HuH-7.5 (cell line): ENCODE data around the gene CCDC192.

Source experiments
- DNase-seq: peaks from one replicate; pipeline ENCODE4 v3.0.0; 2011; ENCODE audit warnings: low spot score

CCDC192 gene

DNA sequence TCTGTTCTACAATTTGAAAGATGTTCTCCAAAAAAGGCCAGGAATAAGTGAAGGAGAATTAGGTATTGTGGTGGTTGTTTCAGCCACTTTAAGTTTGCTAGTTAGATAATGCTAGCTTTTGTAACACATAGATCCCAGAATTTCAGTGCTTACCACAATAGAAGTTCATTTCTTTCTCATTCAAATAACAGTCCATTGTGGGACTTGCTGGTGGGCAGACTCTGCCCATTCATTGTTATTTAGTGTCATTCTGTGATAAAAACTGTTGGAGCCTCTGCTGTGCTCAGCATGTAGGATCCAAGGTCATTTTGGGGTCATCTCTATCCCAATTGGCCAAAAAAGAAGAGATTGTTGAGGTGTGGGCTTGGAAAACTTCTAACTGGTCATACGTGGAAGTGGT is 106.8 kb downstream of the CCDC192 start:
- DNase-seq = no peak

DNA sequence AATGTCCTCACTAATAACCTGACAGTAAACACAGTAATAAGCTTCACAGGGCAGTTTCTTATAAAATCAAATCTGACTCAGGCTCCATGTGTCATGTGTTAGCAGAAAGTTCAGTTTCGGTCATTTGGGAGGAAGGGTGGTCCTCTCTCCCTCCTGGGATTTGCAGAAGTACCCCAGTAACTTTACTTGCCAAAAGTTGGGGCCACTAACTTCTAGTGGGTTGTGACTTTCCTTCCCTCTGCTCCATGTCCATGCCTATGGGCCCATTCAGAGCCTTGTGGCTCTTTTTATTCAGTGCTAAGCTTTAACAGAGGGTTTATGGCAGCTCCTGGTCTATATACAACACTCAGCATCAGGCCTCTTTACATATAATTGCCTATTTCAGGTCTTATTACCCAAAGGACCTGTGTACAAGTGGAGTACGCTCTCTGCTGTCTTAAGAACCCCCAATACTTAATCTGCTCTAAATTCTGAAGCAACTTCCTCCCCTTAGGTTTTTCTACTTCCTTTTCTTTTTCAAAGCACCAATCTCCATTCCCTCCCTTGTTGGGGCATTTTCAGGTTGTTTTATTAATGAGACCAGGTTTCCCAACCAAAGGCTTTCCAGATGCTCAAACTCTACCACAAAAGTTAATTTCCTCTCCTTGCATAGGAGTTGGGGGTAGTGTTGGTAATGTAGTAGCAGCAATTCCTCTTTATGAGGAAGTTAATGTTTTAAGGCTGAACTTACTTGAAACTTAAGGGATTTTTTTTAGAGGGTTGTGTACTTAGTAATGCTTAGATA is 107.7 kb downstream of the CCDC192 start:
- no peak for DNase-seq

GRCh38 chr5:127812570-127812969 is 109.4 kb downstream of the CCDC192 start:
- no peak for DNase-seq

GRCh38 chr5:127813633-127814587 is 110.7 kb downstream of the CCDC192 start:
- no peak for DNase-seq

DNA sequence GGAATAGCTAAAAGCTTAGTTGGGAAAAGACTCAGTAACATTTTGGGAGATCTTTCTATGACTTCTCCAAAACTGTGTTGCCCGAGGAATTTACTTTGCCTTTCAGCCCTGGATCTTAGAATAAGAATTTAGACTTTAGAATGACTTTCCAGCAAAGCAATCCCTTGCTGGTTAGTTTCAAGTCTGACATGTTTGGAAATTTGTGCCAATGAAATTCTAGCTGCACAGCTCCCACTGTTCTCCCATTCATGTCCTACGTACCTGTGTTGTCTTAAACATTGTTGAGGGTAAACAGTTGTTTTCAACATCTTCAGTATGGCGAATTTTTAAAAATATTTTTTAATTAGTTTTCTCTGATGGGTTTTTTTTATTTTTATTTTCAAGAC is 111.4 kb downstream of the CCDC192 start:
- DNase-seq = no peak

- no peak for DNase-seq
These were observed 117.8 kb downstream of the CCDC192 start for GRCh38 chr5:127820910-127821553.

- DNase-seq = no peak
These were observed 118.7 kb downstream of the CCDC192 start for GRCh38 chr5:127821896-127822295.

DNA sequence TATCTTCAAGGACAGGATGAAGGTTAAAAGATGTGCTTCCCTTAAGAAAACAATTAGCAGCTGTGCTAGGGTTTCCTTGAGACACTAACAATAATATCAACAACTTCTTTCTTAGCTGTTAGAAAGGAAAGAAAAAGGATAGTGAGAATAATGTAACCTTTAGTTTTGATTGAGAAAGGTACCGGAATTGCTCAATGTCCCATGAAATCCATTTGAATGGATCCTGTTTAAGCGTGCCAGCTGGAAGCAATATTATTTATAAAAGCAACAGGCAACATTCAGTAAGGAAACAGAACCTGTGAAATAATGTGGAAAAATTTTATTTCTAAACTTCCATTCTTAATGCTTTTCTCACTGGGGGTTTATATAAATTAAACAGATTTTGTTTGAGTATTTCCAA is 120.9 kb downstream of the CCDC192 start:
- DNase-seq = no peak

DNA sequence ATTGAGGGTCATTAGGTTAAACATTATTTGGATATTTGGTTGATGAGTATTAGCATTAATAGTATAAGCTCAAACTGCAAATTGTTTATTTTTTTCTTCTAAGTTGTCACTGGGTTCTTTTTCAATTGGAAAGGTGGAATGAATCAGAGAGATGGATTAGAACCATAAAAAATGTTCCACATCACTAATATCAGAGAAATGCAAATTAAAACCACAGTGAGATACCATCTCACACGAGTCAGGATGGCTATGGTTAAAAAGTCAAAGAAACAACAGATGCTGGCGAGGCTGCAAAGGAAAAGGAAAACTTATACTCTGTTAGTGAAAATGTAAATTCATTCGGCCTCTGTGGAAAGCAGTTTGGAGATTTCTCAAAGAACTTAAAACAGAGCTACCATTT is 122.8 kb downstream of the CCDC192 start:
- no peak for DNase-seq

DNA sequence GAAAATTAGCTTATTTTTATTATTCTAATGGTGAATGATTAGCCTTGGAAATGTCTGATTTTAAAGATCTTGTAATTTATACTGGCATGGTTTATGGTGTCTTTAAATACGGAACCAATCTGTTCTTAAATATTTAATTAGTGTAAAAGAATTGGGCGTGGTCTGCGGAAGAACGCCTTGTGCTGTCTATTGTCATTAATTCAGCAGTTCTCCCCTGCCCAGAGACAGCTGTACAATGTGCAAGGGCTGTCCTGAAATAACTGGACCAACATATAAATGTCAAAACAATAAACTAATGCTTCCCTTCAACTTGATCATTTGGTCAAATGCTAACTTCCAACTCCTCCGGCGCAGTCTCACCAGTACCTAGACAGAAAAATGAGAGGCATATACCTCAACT is 124.3 kb downstream of the CCDC192 start:
- DNase-seq = no peak

- DNase-seq = no peak
These were observed 127.0 kb downstream of the CCDC192 start for GRCh38 chr5:127830157-127830556.

GRCh38 chr5:127830829-127831598 is 127.8 kb downstream of the CCDC192 start:
- no peak for DNase-seq

DNA sequence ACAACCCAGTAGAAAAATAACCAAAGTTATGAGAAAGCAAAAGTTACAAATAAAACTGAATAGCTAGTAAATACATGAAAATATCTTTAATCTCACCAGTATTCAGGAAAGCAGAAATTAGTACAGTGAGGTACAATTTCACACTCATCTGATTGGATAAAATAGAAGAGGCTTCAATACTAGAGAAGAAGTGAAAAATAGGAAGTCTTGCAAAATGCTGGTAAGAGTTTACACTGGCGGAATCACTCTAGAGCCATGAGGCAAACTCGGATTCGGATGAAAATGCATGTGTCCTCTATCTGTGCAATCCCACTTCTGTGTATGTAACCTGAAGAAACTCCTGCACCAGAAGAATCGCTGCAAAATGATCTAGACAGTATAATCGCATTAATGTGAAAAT is 128.9 kb downstream of the CCDC192 start:
- DNase-seq = no peak

DNA sequence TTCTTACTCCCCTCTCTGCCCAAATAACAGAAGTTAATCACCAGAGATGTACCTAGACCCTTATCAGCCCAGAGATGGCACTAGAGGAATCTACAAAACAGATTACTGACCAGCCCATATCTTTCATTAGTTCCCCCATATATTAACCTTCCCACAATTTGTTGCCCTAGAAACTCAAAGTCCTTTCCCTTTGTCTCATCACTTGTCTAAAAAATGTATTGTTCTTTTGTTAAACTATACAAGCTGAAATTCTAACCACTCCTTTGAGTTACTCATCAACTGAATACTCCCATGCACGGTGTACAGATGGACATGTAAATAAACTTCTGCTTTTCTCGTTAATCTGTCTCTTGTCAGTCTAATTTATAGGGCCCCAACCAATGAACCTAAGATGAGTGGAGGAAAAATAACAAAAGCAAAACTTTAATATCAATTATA is 130.9 kb downstream of the CCDC192 start:
- DNase-seq = no peak

GRCh38 chr5:127834554-127834953 is 131.4 kb downstream of the CCDC192 start:
- no peak for DNase-seq

DNA sequence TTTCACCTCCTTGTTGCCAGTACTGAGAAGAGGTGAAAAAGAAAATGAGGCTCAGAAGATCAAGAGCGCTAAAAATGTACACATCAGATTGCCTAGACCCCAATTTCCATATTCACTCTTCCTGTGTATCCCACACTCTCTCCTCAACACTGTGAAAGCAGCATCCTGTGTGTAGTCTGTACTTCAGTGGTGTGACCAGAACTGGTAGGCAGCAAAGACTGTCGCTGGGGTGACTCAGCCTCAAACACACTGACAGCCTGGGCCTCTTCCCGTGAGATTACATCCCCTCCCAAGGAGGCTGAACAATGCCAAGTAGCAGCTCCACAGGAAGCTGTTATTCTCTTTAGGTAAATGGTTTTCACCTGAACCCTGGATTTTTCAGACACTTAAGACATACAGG is 135.5 kb downstream of the CCDC192 start:
- no peak for DNase-seq

GRCh38 chr5:127839072-127839471 is 135.9 kb downstream of the CCDC192 start:
- DNase-seq = no peak

DNA sequence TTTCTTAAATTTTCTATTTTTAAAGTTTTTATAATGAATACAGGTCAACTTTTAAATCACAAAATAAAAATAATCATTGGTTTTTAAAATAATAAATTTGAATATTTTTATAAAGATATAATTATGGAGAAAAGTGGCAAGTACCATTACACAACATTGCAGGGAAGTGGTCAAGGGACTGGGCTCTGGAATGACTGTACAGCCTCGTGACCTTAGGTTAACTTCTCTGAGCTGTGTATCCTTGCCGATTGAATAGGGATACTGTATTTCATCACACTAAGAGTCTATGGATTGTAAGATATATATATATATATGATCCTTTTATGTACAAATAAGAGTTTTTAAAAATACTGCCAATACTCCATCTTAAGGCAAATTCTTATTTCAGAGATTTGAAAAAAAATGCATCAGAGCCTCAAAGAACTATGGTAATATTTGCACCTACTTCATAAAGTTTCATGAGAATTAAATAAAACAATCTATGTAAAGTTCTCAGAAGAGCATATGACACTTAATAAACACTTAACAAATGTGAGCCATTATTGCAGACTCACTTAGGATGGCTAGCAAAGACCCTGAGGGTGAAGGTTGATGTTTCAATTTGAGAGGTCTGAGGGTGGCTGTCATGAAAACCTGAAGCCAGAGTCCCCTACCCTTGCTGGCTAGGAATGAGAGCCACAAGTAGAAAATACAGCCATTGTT is 136.5 kb downstream of the CCDC192 start:
- DNase-seq = no peak

GRCh38 chr5:127840198-127840524 is 137.0 kb downstream of the CCDC192 start:
- no peak for DNase-seq

DNA sequence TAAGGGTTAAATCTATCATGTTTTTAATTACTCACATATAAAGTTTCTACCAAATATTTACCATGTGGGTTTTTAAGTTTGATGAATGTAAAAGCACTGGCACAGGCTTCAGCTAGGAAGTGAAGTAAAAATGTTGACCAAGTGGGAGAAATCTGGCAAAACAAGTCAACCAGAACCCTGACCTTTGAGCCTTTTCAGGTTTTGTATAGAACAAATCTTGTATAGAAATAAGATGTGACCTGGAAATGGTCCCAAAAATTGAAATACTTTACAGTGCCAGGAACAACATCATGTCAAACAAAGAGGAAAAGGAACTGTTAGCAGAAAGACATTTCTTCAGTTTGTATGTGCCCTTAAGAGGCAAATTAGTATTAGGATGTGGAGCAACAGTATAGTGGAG is 137.6 kb downstream of the CCDC192 start:
- DNase-seq = no peak

GRCh38 chr5:127844581-127845021 is 141.4 kb downstream of the CCDC192 start:
- no peak for DNase-seq
